AG09309 (cell line): ENCODE measurements around the gene SGPL1.

Experiments
- DNase-seq: peaks from one replicate; pipeline ENCODE4 v3.0.0-alpha.2; 2010; ENCODE audit warnings: low read depth
- H3K4me3 ChIP-seq: 2 replicates; pipeline ENCODE4 v1.5.1; 2011; ENCODE audit warnings: mild to moderate bottlenecking, low read depth, low read length, moderate library complexity; ENCODE audit not compliant: control insufficient read depth
- CTCF ChIP-seq: IDR thresholded peaks from 2 replicates; pipeline ENCODE4 v1.5.1; 2011; ENCODE audit warnings: mild to moderate bottlenecking, low read depth, low read length, inconsistent platforms; ENCODE audit not compliant: insufficient read depth, control insufficient read depth; ENCODE audit errors: missing control alignments

SGPL1 gene

GRCh38 chr10:70893227-70894006 is 77.7 kb downstream of the SGPL1 start:
- no peak for DNase-seq
- no peak overlapping the region for H3K4me3 ChIP-seq
- no peak for TF ChIP-seq CTCF

- TF ChIP-seq CTCF = no peak
- no peak overlapping the region for H3K4me3 ChIP-seq
- no peak for DNase-seq
These were observed 78.7 kb downstream of the SGPL1 start for GRCh38 chr10:70894416-70894815.

DNA sequence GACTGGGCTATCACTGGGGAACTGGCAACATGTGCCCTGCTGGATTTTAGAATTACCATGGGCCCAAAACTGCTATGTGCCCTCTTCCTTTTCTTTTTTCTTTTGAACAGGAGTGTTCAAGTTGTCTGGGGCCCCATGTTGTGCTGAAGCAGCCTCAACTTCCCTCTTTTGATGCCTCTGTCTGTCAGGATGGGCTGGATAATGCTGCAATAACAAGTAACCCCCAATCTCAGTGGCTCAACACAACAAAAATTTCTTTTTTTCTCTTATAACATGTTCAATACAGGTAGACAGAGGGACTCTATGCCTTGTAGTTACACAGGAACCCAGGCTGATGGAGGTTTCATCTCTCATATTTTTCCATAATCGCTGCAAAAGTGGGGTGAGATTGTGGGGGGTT is 80.8 kb downstream of the SGPL1 start:
- no peak for DNase-seq
- H3K4me3 ChIP-seq = no peak overlapping the region
- no peak for TF ChIP-seq CTCF

- no peak for TF ChIP-seq CTCF
- DNase-seq = no peak
- no peak overlapping the region for H3K4me3 ChIP-seq
These were observed 82.9 kb downstream of the SGPL1 start for GRCh38 chr10:70898687-70899086.

DNA sequence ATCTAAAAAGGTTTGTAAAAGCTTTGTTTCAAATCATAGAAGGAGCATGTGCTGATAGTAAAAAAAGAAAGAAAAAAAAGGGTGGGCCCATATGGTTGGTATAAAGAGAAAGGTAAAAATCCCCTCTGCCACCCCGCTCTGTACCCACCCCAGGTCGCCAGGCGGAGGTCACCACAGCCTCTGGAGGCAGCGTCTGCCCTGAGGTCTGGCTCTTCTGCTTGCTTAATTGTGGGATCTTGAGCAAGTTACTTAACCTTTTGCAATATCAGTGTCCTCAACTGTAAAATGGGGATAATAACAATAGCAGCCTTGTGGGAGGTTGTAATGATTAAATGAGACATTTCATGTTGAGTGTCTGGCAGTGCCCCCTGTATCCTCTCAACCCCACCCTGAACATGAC is 83.3 kb downstream of the SGPL1 start:
- no peak for DNase-seq
- H3K4me3 ChIP-seq = no peak overlapping the region
- TF ChIP-seq CTCF = no peak

GRCh38 chr10:70901276-70901878 is 85.6 kb downstream of the SGPL1 start:
- no peak for TF ChIP-seq CTCF
- H3K4me3 ChIP-seq = no peak overlapping the region
- DNase-seq = no peak
